Gastrocnemius medialis (tissue), 4 donors: Measurements from ENCODE around the gene NDC80. TPM values are rescaled to one million over a fixed set of nuclear protein-coding genes. Genes with fewer than 3 reads are reported as not detected.

ENCODE experiments used
- ATAC-seq, 2 donors: fragments of 150-250 bp; one replicate each; pipeline ENCODE4 v1.9.1; 2016
- DNase-seq, 2 donors: peaks; one replicate each; pipeline ENCODE4 v3.0.0-alpha.2; 2019
- H3K27ac ChIP-seq, 4 donors: fragments of 200-600 bp; sonication (generic); 1 replicate in 1 of 4; 2 replicates in 3 of 4; pipeline ENCODE4 v1.5.1; 2016 to 2018; ENCODE audit warnings: mild to moderate bottlenecking in 2 of 4, moderate library complexity in 1 of 4
- H3K27me3 ChIP-seq, 3 donors: fragments of 200-600 bp; sonication (generic) in 2 of 3; 1 replicate in 1 of 3; 2 replicates in 2 of 3; pipeline versions ENCODE4 v1.5.1 to v1.6.0; 2016 to 2019; ENCODE audit warnings: mild to moderate bottlenecking in 1 of 3, moderate library complexity in 1 of 3
- H3K36me3 ChIP-seq, 2 donors: fragments of 200-600 bp; sonication (generic) in 1 of 2; one replicate each; pipeline ENCODE4 v1.5.1; 2017 to 2018
- H3K4me1 ChIP-seq, 2 donors: fragments of 200-600 bp; sonication (generic) in 1 of 2; one replicate each; pipeline ENCODE4 v1.5.1; 2016 to 2017; ENCODE audit warnings: mild to moderate bottlenecking in 2 of 2
- H3K4me3 ChIP-seq, 4 donors: fragments of 200-600 bp; sonication (generic) in 3 of 4; 1 replicate in 1 of 4; 2 replicates in 3 of 4; pipeline ENCODE4 v1.5.1; 2016 to 2019; ENCODE audit warnings: mild to moderate bottlenecking in 2 of 4
- H3K9me3 ChIP-seq, 3 donors: fragments of 200-600 bp; sonication (generic) in 2 of 3; 1 replicate in 1 of 3; 2 replicates in 2 of 3; pipeline ENCODE4 v1.5.1; 2016 to 2019
- CTCF ChIP-seq, 5 experiments: fragments of 450-650 bp in 3 of 5; fragments of 200-600 bp in 2 of 5; sonication (generic) in 2 of 5; IDR thresholded peaks in 4 of 5; conservative IDR thresholded peaks in 1 of 5; 1 replicate in 4 of 5; 2 replicates in 1 of 5; pipeline ENCODE4 v1.5.1; 2016 to 2019; ENCODE audit warnings: antibody characterized with exemption in 5 of 5, mild to moderate bottlenecking in 3 of 5, moderate library complexity in 3 of 5
- POLR2A ChIP-seq, 2 donors: fragments of 450-650 bp; IDR thresholded peaks; one replicate each; pipeline ENCODE4 v1.6.1; 2017; ENCODE audit warnings: antibody characterized with exemption in 2 of 2, mild to moderate bottlenecking in 2 of 2, moderate library complexity in 2 of 2
- in situ Hi-C, 4 donors: fragments of 200-750 bp; cut with MboI; loops; one replicate each; pipeline versions ENCODE4 v1.15.0 to v1.8.0; 2017; ENCODE audit warnings: low sequenced_read_pairs in 4 of 4
- intact Hi-C: fragments of 100-400 bp; cut with DNase I; formaldehyde crosslinking; loops from one replicate; pipeline ENCODE4 v1.15.1; 2023; ENCODE audit warnings: low total_unique reads
- total RNA-seq, 4 donors: library from RNA; depleted of rRNA; stranded (reverse); fragments of >200 nt; gene quantifications; one replicate each; pipeline versions ENCODE4 v1.1.0 to v1.2.3, GENCODE V29; 2016

Gene NDC80
- total RNA-seq, 4 donors from 2014 or later, result 0.27 TPM; not detected in 3

- Histone ChIP-seq H3K36me3 (no peaks in the 10 kb centered on the region), H3K9me3 (no peaks in the 10 kb centered on the region), H3K4me1 (peaks cover 0 to 3% of the 10 kb centered on the region in 2 donors), H3K27me3 (no peaks in the 10 kb centered on the region), H3K4me3 (no peak overlapping the region), H3K27ac (no peak overlapping the region)
- ATAC-seq, result no peak
- no peak for DNase-seq
- in situ Hi-C loops, result loop anchor here in 2 of 4 donors (25.0 kb wide), 2 partner anchors 199 to 1674 kb away; no protein-coding TSS in a partner anchor
- intact Hi-C loops, result loop anchor here (5.0 kb wide), 1 partner anchor 949 kb away; no protein-coding TSS in a partner anchor
- TF ChIP-seq POLR2A (IDR thresholded peaks at IDR 0.05) (no peak), CTCF (IDR thresholded peaks at IDR 0.05 in 4 of 5, conservative IDR thresholded peaks at IDR 0.05 in 1 of 5) (no peak)
Measured at GRCh38 chr18:2536063-2536462, 35.3 kb upstream of the NDC80 start.

GRCh38 chr18:2536493-2536892 lies 34.9 kb upstream of the NDC80 start:
- peaks cover 0 to 3% of the 10 kb centered on the region in 2 donors for H3K4me1 ChIP-seq
- no peaks in the 10 kb centered on the region for H3K9me3 ChIP-seq
- DNase-seq, result no peak
- in situ Hi-C loops (loop anchor here in 2 of 4 donors (25.0 kb wide), 2 partner anchors 199 to 1674 kb away; no protein-coding TSS in a partner anchor), intact Hi-C loops (loop anchor here (5.0 kb wide), 1 partner anchor 949 kb away; no protein-coding TSS in a partner anchor)
- no peak overlapping the region for H3K4me3 ChIP-seq
- no peaks in the 10 kb centered on the region for H3K27me3 ChIP-seq
- H3K27ac ChIP-seq, result no peak overlapping the region
- ATAC-seq, result no peak
- no peaks in the 10 kb centered on the region for H3K36me3 ChIP-seq
- TF ChIP-seq POLR2A (IDR thresholded peaks at IDR 0.05) (no peak), CTCF (IDR thresholded peaks at IDR 0.05 in 4 of 5, conservative IDR thresholded peaks at IDR 0.05 in 1 of 5) (no peak)

- H3K4me1 ChIP-seq, result peaks cover 0 to 3% of the 10 kb centered on the region in 2 donors
- no peak overlapping the region for H3K27ac ChIP-seq
- no peaks in the 10 kb centered on the region for H3K9me3 ChIP-seq
- H3K27me3 ChIP-seq, result no peaks in the 10 kb centered on the region
- intact Hi-C loops, result loop anchor here (5.0 kb wide), 1 partner anchor 950 kb away; no protein-coding TSS in a partner anchor
- in situ Hi-C loops, result loop anchor here in 2 of 4 donors (25.0 kb wide), 2 partner anchors 200 to 1675 kb away; no protein-coding TSS in a partner anchor
- TF ChIP-seq POLR2A (IDR thresholded peaks at IDR 0.05), result no peak
- TF ChIP-seq CTCF (IDR thresholded peaks at IDR 0.05 in 4 of 5, conservative IDR thresholded peaks at IDR 0.05 in 1 of 5), result no peak
- no peak overlapping the region for H3K4me3 ChIP-seq
- no peaks in the 10 kb centered on the region for H3K36me3 ChIP-seq
- DNase-seq (no peak), ATAC-seq (no peak)
Measured at GRCh38 chr18:2537296-2537695, 34.1 kb upstream of the NDC80 start.

- ATAC-seq (no peak), DNase-seq (no peak)
- intact Hi-C loops, result loop anchor here (5.0 kb wide), 1 partner anchor 951 kb away; no protein-coding TSS in a partner anchor
- H3K4me3 ChIP-seq, result no peak overlapping the region
- H3K4me1 ChIP-seq, result peaks cover 0 to 3% of the 10 kb centered on the region in 2 donors
- H3K27me3 ChIP-seq, result no peaks in the 10 kb centered on the region
- no peaks in the 10 kb centered on the region for H3K36me3 ChIP-seq
- no peak overlapping the region for H3K27ac ChIP-seq
- TF ChIP-seq CTCF (IDR thresholded peaks at IDR 0.05 in 4 of 5, conservative IDR thresholded peaks at IDR 0.05 in 1 of 5) (no peak), POLR2A (IDR thresholded peaks at IDR 0.05) (no peak)
- in situ Hi-C loops, result loop anchor here in 2 of 4 donors (25.0 kb wide), 2 partner anchors 201 to 1676 kb away; no protein-coding TSS in a partner anchor
- H3K9me3 ChIP-seq, result no peaks in the 10 kb centered on the region
Measured at GRCh38 chr18:2538236-2538635, 33.1 kb upstream of the NDC80 start.
